ENCODE results near the gene COMT. TPM values are rescaled to one million over a fixed set of nuclear protein-coding genes. Genes with fewer than 3 reads are reported as not detected.

The COMT gene
- total and polyA plus RNA-seq, 9 of the 15 experiments (the other 6 are each of a cell fraction or from before 2014, with no cell fraction given) = 12.5 to 351 (median 155) TPM

- TF ChIP-seq, protein P1, sequence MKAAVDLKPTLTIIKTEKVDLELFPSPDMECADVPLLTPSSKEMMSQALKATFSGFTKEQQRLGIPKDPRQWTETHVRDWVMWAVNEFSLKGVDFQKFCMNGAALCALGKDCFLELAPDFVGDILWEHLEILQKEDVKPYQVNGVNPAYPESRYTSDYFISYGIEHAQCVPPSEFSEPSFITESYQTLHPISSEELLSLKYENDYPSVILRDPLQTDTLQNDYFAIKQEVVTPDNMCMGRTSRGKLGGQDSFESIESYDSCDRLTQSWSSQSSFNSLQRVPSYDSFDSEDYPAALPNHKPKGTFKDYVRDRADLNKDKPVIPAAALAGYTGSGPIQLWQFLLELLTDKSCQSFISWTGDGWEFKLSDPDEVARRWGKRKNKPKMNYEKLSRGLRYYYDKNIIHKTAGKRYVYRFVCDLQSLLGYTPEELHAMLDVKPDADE (conservative IDR thresholded peaks at IDR 0.05; ENCODE audit: control insufficient read depth, low read depth, low read length) = no peak
- no peak for TF ChIP-seq ZNF696 (CRISPR knock-in tag; conservative IDR thresholded peaks at IDR 0.05)
- peak; percentile 77; the same call in 1 of the 2 replicates for TF ChIP-seq ZNF445 (CRISPR knock-in tag; IDR thresholded peaks at IDR 0.05; ENCODE audit: low read depth)
- no peak for TF ChIP-seq ZNF316 (IDR thresholded peaks at IDR 0.05)
- peak; percentile 92; the same call in 1 of the 2 replicates for TF ChIP-seq POLR2AphosphoS2 (IDR thresholded peaks at IDR 0.05; ENCODE audit: low read length)
- TF ChIP-seq ZNF507 (tag; conservative IDR thresholded peaks at IDR 0.05) = no peak
- no peak for TF ChIP-seq ETV6 (IDR thresholded peaks at IDR 0.05; ENCODE audit: borderline replicate concordance in 1 of 2, low read depth in 2 of 2, low read length in 1 of 2)
- TF ChIP-seq ETV6 (CRISPR knock-in tag; IDR thresholded peaks at IDR 0.05; ENCODE audit: borderline replicate concordance) = no peak
- peak; percentile 71; the same call in 1 of the 2 replicates for TF ChIP-seq CBX5 (IDR thresholded peaks at IDR 0.05; ENCODE audit: borderline replicate concordance, low read depth)
- TF ChIP-seq HSF4 (CRISPR knock-in tag; IDR thresholded peaks at IDR 0.05; ENCODE audit: borderline replicate concordance) = no peak; the same call in 1 of the 2 replicates
- TF ChIP-seq ZNF77 (CRISPR knock-in tag; IDR thresholded peaks at IDR 0.05) = no peak; the same call in 1 of the 2 replicates
- TF ChIP-seq SMARCC2 (IDR thresholded peaks at IDR 0.05; ENCODE audit: low read depth) = no peak
- TF ChIP-seq ZNF253 (CRISPR knock-in tag; conservative IDR thresholded peaks at IDR 0.05) = no peak
- TF ChIP-seq TBL1XR1 (IDR thresholded peaks at IDR 0.05; ENCODE audit: low read length in 2 of 2) = peak; percentile 32 to 91; a peak in 1 of 4 replicates
- TF ChIP-seq SP1 (CRISPR knock-in tag; IDR thresholded peaks at IDR 0.05) = no peak
- peak; percentile 84; the same call in 1 of the 2 replicates for TF ChIP-seq ZHX1 (conservative IDR thresholded peaks at IDR 0.05; ENCODE audit: low read length)
- no peak for TF ChIP-seq TAF1 (IDR thresholded peaks at IDR 0.05; ENCODE audit: control insufficient read depth, extremely low read depth, insufficient read depth, low read length, severe bottlenecking)
- TF ChIP-seq ZNF282 (CRISPR knock-in tag; IDR thresholded peaks at IDR 0.05) = no peak
- TF ChIP-seq ATF1 (CRISPR knock-in tag; IDR thresholded peaks at IDR 0.05) = no peak
- peak; percentile 52; the same call in 1 of the 2 replicates for TF ChIP-seq ATF1 (tag; IDR thresholded peaks at IDR 0.05)
- TF ChIP-seq POU5F1 (IDR thresholded peaks at IDR 0.05; ENCODE audit: borderline replicate concordance, low read depth, low read length, partially characterized antibody) = no peak
- peak; percentile 87 to 93 for TF ChIP-seq MAZ (CRISPR knock-in tag; conservative IDR thresholded peaks at IDR 0.05 in 1 of 2, IDR thresholded peaks at IDR 0.05 in 1 of 2)
- no peak for TF ChIP-seq ZEB2 (IDR thresholded peaks at IDR 0.05)
- TF ChIP-seq, protein P2, sequence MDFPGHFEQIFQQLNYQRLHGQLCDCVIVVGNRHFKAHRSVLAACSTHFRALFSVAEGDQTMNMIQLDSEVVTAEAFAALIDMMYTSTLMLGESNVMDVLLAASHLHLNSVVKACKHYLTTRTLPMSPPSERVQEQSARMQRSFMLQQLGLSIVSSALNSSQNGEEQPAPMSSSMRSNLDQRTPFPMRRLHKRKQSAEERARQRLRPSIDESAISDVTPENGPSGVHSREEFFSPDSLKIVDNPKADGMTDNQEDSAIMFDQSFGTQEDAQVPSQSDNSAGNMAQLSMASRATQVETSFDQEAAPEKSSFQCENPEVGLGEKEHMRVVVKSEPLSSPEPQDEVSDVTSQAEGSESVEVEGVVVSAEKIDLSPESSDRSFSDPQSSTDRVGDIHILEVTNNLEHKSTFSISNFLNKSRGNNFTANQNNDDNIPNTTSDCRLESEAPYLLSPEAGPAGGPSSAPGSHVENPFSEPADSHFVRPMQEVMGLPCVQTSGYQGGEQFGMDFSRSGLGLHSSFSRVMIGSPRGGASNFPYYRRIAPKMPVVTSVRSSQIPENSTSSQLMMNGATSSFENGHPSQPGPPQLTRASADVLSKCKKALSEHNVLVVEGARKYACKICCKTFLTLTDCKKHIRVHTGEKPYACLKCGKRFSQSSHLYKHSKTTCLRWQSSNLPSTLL (IDR thresholded peaks at IDR 0.05) = no peak
Measured at GRCh38 chr22:19970479-19971275, 29.1 kb downstream of the COMT start (continued).
